IPS-18c (cell line): ENCODE data around the gene DDX52.
"Not testable (repeated sequence)": the region's sequence is repeated elsewhere in the genome, so short reads cannot be mapped to it uniquely, and the experiment has no call there.

ENCODE experiments used
- H3K4me3 ChIP-seq: 2 replicates; pipeline ENCODE4 v1.7.0; 2013; ENCODE audit warnings: low read depth, mild to moderate bottlenecking, low read length, moderate library complexity; ENCODE audit not compliant: insufficient read depth
- H3K9me3 ChIP-seq: one replicate; pipeline ENCODE4 v1.6.1; 2013; ENCODE audit warnings: mild to moderate bottlenecking, low read length, moderate library complexity; ENCODE audit not compliant: control insufficient read depth, insufficient read depth

Gene DDX52

GRCh38 chr17:37643118-37643766 is at the start of gene DDX52:
TSS of gene DDX52 (minus strand) at chr17:37643446. CDS start at chr17:37643420, 26 bp downstream.
- Histone ChIP-seq H3K4me3 (peak within 1 kb of the TSS; percentile 88), H3K9me3 (no peaks in the 10 kb centered on the region)

- H3K9me3 ChIP-seq = peaks cover 5% of the 10 kb centered on the region
- H3K4me3 ChIP-seq = no peak overlapping the region
Measured at GRCh38 chr17:37691807-37692206, 48.6 kb upstream of the DDX52 start.

GRCh38 chr17:37689317-37689716 is 46.1 kb upstream of the DDX52 start:
- no peak overlapping the region for H3K4me3 ChIP-seq

GRCh38 chr17:37683454-37683984 is 40.3 kb upstream of the DDX52 start:
- no peaks in the 10 kb centered on the region for H3K9me3 ChIP-seq

More at GRCh38 chr17:37689317-37689716, 46.1 kb upstream of the DDX52 start:
- H3K9me3 ChIP-seq = no peaks in the 10 kb centered on the region

GRCh38 chr17:37682007-37682406 is 38.8 kb upstream of the DDX52 start:
- Histone ChIP-seq H3K4me3 (no peak overlapping the region), H3K9me3 (no peaks in the 10 kb centered on the region)

More at GRCh38 chr17:37683454-37683984, 40.3 kb upstream of the DDX52 start:
- no peak overlapping the region for H3K4me3 ChIP-seq

- not testable (repeated sequence) for H3K4me3 ChIP-seq, H3K9me3 ChIP-seq
Measured at GRCh38 chr17:37679995-37680394, 36.7 kb upstream of the DDX52 start.

GRCh38 chr17:37678036-37678435 is 34.8 kb upstream of the DDX52 start:
- no peak overlapping the region for H3K4me3 ChIP-seq

GRCh38 chr17:37677021-37677420 is 33.8 kb upstream of the DDX52 start:
- Histone ChIP-seq H3K4me3 (no peak overlapping the region), H3K9me3 (no peaks in the 10 kb centered on the region)

More at GRCh38 chr17:37678036-37678435, 34.8 kb upstream of the DDX52 start:
- no peaks in the 10 kb centered on the region for H3K9me3 ChIP-seq

GRCh38 chr17:37676115-37676925 is 33.1 kb upstream of the DDX52 start:
- H3K9me3 ChIP-seq = no peaks in the 10 kb centered on the region
- H3K4me3 ChIP-seq = no peak overlapping the region

- Histone ChIP-seq H3K4me3 (no peak overlapping the region), H3K9me3 (no peaks in the 10 kb centered on the region)
Measured at GRCh38 chr17:37674511-37674910, 31.3 kb upstream of the DDX52 start.

GRCh38 chr17:37673386-37673785 is 30.1 kb upstream of the DDX52 start:
- no peak overlapping the region for H3K4me3 ChIP-seq
- no peaks in the 10 kb centered on the region for H3K9me3 ChIP-seq

- Histone ChIP-seq H3K4me3 (no peak overlapping the region), H3K9me3 (no peaks in the 10 kb centered on the region)
Measured at GRCh38 chr17:37672548-37673078, 29.4 kb upstream of the DDX52 start.

- Histone ChIP-seq H3K9me3 (no peaks in the 10 kb centered on the region), H3K4me3 (no peak overlapping the region)
Measured at GRCh38 chr17:37671824-37672547, 28.7 kb upstream of the DDX52 start.

GRCh38 chr17:37671028-37671823 is 28.0 kb upstream of the DDX52 start:
- no peak overlapping the region for H3K4me3 ChIP-seq
- no peaks in the 10 kb centered on the region for H3K9me3 ChIP-seq

GRCh38 chr17:37667039-37667438 is 23.8 kb upstream of the DDX52 start:
- Histone ChIP-seq H3K4me3 (no peak overlapping the region), H3K9me3 (no peaks in the 10 kb centered on the region)

GRCh38 chr17:37664214-37664613 is 21.0 kb upstream of the DDX52 start:
- Histone ChIP-seq H3K9me3 (no peaks in the 10 kb centered on the region), H3K4me3 (no peak overlapping the region)

GRCh38 chr17:37662353-37662752 is 19.1 kb upstream of the DDX52 start:
- no peak overlapping the region for H3K4me3 ChIP-seq
- H3K9me3 ChIP-seq = no peaks in the 10 kb centered on the region
